Stimulated activated CD4-positive, alpha-beta T cell treated with anti-CD3 and anti-CD28 coated beads, Interleukin-1b, Interleukin-23, amount 100 ng/mL, for 1 hour (primary cell): ENCODE data around the gene PLB1.

Experiments
- DNase-seq, 2 donors: peaks; one replicate each; pipeline ENCODE4 v3.0.0-alpha.2; 2020; ENCODE audit warnings: low read depth in 2 of 2

The PLB1 gene

GRCh38 chr2:28506112-28506910, 10.5 kb downstream of the PLB1 start:
- DNase-seq, result no peak

GRCh38 chr2:28507796-28508764, 12.2 kb downstream of the PLB1 start:
- no peak for DNase-seq

- DNase-seq, result no peak
These were observed 13.5 kb downstream of the PLB1 start for GRCh38 chr2:28509361-28509760.

- no peak for DNase-seq
These were observed 14.3 kb downstream of the PLB1 start for GRCh38 chr2:28510184-28510583.

GRCh38 chr2:28511871-28512606, 16.2 kb downstream of the PLB1 start:
- DNase-seq, result no peak

GRCh38 chr2:28512607-28512965, 16.7 kb downstream of the PLB1 start:
- no peak for DNase-seq

- no peak for DNase-seq
These were observed 17.2 kb downstream of the PLB1 start for GRCh38 chr2:28513097-28513496.

GRCh38 chr2:28515176-28515751, 19.4 kb downstream of the PLB1 start:
- DNase-seq, result no peak

GRCh38 chr2:28516430-28516829, 20.6 kb downstream of the PLB1 start:
- DNase-seq, result no peak

GRCh38 chr2:28516950-28517349, 21.1 kb downstream of the PLB1 start:
- no peak for DNase-seq

GRCh38 chr2:28521663-28522062, 25.8 kb downstream of the PLB1 start:
- DNase-seq, result no peak

- no peak for DNase-seq
These were observed 26.6 kb downstream of the PLB1 start for GRCh38 chr2:28522481-28522880.

- DNase-seq, result no peak
These were observed 28.0 kb downstream of the PLB1 start for GRCh38 chr2:28523902-28524301.

GRCh38 chr2:28525481-28525880, 29.6 kb downstream of the PLB1 start:
- no peak for DNase-seq

GRCh38 chr2:28526527-28527132, 30.8 kb downstream of the PLB1 start:
- no peak for DNase-seq

- DNase-seq, result no peak
These were observed 31.3 kb downstream of the PLB1 start for GRCh38 chr2:28527196-28527595.

GRCh38 chr2:28528206-28528605, 32.3 kb downstream of the PLB1 start:
- DNase-seq, result no peak

GRCh38 chr2:28530782-28531181, 34.9 kb downstream of the PLB1 start:
- no peak for DNase-seq

GRCh38 chr2:28532399-28532798, 36.5 kb downstream of the PLB1 start:
- DNase-seq, result no peak

GRCh38 chr2:28533044-28533680, 37.3 kb downstream of the PLB1 start:
- DNase-seq, result no peak

- no peak for DNase-seq
These were observed 39.0 kb downstream of the PLB1 start for GRCh38 chr2:28534817-28535216.
